VCaP (cell line): ENCODE data around the gene CHMP6.

Source experiments
- H3K27ac ChIP-seq: fragments of 450-650 bp; 2 replicates; pipeline ENCODE4 v1.5.1; 2017
- TF ChIP-seq, protein P1 (sequence below): fragments of 450-650 bp; conservative IDR thresholded peaks from 2 replicates; pipeline ENCODE4 v1.5.1; 2017; ENCODE audit warnings: mild to moderate bottlenecking, moderate library complexity

The CHMP6 gene

DNA sequence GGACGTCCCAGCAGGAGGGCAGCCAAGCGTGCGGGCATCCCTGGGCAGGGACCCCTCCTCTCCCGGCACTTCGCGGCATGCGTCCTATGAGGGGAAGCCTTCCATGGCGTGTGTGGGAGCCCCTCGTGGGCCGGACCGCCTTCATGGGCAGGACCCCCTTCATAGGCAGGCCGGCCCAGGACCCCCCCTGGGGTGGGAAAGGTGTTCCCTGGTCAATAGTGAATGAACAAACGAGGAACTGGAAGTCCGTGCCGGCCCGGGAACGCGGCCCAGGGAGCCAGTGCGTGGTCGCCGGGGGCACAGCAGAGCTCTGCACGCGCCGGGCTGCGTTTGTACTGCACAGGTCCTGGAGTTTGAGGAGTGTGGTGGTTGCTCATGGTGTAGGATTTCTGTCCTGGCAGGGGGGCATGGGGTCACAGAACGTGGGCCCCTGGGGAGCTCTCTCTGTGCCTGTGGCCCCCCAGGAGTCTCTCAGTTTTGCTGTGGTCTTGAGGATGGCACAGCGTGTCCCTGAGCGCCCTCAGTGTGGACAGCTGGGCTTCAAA is 57.3 kb downstream of the CHMP6 start:
- H3K27ac ChIP-seq, result peak overlapping the region; percentile 23; the same call in 1 of the 2 replicates

DNA sequence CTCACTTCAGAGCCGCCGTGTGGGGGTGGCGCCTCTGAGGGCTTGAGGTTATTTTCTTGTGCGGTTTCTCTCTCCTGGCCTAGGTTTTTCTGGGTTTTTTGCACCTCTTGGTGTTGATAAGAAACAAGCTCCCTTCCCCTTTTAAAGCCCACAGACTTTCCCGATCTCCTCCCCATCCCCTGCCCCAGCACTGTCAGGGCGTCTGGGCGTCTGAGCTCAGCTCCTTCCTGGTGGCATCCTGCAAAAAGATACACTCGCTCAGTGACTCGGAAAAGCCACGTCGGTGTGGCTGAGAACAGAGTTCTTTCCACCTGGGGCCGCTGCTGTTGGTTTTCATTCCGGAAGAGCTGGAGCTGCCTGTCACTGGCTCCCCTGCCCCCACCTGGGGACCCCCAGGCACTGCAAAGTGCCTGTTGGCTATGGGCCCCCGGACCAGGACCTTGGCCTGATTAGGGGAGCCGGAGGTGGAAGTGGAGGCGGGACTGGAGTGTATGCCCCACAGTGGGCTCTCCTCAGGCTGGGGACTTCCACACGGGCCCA is 57.8 kb downstream of the CHMP6 start:
- peak overlapping the region; percentile 25; the same call in 1 of the 2 replicates for H3K27ac ChIP-seq
- TF ChIP-seq, protein P1, sequence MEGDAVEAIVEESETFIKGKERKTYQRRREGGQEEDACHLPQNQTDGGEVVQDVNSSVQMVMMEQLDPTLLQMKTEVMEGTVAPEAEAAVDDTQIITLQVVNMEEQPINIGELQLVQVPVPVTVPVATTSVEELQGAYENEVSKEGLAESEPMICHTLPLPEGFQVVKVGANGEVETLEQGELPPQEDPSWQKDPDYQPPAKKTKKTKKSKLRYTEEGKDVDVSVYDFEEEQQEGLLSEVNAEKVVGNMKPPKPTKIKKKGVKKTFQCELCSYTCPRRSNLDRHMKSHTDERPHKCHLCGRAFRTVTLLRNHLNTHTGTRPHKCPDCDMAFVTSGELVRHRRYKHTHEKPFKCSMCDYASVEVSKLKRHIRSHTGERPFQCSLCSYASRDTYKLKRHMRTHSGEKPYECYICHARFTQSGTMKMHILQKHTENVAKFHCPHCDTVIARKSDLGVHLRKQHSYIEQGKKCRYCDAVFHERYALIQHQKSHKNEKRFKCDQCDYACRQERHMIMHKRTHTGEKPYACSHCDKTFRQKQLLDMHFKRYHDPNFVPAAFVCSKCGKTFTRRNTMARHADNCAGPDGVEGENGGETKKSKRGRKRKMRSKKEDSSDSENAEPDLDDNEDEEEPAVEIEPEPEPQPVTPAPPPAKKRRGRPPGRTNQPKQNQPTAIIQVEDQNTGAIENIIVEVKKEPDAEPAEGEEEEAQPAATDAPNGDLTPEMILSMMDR, result no peak

More for the DNA sequence above, 57.3 kb downstream of the CHMP6 start:
- TF ChIP-seq, protein P1, result no peak
